NCI-H2107 (cell line): Measurements from ENCODE around the gene LIPE.

Experiments used
- DNase-seq: peaks from one replicate; lab custom pipeline; 2025; lab: John Stamatoyannopoulos, UW

LIPE gene

DNA sequence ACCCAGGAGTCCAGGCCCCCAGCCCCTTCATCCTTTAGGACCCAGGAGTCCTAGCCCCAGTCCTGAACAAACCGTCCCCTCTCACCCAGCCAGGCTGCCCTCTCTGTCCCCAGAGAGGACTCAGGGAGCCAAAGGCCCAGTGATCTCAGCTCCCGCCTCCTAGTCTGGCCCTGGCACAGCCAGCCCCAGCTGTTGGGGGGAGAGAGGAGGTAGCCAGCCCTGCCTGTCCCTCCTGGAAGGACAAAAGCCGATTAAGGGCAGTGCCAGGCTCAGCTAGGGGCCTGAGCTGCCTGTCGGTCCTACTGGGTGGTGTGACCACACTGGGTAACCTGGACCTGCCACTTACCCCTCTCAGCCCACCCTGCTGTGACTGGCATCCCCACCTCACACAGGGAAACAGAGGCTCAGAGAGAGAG is 14.5 kb downstream of the LIPE start:
- no peak for DNase-seq

DNA sequence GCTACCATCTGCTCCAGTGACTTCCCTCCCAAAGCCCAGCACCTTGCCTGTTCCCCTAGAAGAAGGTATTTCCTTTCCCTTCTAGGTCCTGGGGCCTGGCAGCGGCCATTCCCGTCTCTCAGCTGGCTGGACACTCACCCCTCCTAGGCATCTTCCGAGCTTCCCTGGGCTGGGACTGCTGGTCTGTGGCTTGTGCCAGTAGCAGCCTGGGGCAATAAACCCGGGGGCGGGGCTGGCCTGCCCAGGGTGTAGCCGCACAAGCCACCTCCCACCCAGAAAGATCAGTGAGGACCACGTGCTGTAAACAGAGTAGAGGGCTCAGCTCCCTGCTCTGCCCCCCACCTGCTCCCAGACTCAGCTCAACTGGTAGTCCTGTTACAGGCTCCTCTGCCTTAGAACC is 15.0 kb downstream of the LIPE start:
- no peak for DNase-seq

DNA sequence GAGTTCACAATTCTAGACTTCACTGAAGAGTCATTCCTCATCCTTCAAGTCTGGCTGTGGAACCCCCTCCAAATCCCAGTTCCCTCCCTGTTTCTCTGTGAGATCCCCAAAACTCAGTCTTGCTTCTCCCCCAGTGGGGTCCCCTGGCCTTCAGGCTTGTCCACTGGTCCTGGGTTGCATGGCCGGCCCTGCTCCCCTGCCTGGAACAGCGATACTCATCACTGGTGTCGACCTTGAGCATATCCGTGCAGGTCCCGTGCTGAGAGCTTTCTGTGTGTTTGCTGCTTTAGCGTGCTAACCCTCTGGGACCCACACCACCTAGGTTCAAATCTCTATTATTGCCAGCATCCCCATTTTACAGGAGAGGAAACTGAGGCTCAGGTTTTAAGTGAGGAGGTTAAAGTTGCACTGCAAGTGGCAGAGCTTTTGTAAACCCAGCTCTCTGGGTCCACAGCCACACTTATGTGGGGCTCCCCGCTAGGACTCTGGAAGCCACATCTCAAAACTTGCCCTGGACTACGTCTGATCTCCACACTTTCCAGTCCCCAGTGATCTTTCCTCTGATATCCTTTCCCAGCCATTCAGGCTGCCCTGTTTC is 15.5 kb downstream of the LIPE start:
- no peak for DNase-seq

DNA sequence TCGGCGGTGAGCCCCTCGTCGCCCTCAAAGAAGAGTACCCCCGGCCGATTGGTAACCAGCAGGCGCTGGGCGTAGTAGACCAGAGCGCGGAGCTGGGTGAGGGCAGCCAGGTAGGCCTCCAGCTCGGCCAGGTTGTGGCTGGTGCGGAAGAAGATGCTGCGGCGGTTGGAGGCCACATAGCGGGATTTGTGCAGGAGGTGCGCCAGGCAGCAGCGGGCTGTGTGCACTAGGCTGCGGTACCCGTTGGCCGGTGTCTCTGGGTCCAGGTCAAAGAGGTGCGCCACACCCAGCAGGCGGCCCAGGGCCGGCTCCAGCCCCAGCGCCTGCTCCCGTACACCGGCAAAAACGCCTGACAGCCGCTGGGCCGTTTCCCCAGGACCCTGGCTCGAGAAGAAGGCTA is 16.8 kb downstream of the LIPE start:
- no peak for DNase-seq

DNA sequence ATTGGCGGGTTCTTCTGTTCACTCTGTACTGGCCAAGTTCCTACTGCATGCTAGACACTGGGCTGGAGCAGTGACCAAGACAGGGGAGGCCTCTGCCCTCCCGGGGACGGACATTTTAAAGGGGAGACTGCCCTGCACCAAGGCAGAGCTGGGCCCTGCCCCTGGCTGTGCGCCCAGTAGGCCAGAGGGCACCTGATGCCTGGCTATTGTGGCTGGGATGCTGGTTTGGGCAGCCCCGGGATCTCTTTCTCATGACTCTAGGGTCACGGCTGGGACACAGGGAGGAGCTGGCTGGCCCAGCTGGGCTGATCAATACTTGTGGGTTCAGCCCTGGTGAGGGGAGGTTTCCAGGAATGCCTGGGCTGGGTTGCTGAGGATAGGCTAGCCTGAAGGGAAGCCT is 17.7 kb downstream of the LIPE start:
- no peak for DNase-seq

DNA sequence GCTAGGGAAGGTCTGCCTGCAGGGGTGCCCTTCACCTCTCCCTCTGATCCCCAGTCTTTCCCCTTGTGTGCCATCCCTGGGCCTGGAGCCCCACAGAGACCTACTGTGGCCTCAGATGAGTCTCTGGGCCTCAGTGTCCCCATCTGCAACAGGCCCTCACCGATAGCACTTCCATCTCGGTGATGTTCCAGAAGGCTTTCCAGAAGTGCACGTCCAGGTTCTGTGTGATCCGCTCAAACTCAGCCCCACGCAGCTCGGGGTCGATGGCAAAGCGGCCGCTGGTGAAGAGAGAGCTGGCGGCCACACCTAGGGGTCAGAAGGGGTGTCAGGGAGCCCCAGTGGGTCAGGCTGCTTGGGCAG is 19.4 kb downstream of the LIPE start:
- DNase-seq: no peak

DNA sequence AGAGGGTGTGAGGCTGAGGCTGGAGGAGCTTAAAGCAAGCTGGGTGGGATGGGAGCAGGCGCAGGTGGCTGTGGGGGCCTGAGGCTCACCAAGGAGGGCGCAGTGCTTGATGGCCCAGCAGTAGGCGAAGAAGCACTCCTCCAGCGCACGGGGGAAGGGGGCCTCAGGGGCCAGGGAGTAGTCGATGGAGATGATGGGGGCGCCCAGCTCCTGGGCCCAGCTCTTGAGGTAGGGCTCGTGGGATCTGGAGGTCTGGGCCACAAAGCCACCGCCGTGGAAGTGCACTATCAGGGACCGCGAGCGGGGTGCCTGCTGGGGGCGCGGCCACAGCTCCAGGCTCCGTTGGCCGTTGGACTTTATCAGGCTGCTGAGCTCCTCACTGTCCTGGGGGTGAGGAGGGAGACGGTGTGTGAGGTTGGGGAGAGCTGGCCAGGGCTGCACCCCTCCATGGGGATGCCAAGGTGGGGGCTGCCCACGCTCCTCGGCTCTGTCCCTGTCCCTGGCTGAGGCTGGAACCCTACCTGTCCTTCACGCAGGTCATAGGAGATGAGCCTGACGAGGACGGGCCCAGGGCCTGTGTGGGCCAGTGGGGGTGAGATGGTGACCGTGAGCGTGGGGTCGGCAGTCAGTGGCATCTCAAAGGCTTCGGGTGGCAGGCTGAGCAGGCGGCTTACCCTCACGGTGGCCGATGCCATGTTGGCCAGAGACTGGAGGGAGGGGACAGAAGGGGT is 19.9 kb downstream of the LIPE start:
- DNase-seq: no peak

DNA sequence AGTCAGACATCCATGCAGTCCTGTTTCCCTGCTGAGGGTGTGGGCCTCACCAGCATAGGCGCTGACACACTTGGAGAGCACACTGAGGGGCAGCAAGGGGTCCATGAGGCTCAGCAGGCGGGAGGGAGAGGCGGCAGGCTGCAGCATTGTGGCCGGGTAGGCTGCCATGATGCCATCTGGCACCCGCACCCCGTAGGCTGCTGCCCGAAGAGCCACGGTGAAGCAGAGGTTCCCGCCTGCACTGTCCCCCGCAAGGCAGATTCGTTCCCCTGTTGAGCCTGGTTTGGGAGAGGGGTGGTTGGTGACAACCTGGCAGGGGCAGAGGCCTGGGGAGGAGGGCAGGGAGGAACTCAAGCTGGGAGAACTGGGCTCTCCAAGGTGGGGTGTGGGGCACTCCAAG is 21.1 kb downstream of the LIPE start:
- no peak for DNase-seq

DNA sequence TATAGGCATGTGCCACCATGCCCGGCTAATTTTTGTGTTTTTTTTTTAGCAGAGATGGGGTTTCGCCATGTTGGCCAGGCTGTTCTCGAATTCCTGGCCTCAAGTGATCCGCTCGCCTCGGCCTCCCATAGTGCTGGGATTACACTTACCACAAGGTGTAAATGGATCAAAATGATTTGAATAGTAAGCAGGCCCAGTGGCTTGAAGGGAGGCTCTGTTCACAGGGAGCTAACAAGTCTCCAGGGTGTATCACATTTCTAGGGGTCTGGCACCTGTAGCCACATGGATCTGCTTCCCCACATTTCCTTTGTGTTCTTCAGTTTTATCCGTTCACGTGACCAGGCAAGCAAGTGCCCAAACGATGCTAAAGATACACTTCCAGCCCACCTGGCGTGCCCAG is 23.6 kb downstream of the LIPE start:
- peak; percentile 48 for DNase-seq

DNA sequence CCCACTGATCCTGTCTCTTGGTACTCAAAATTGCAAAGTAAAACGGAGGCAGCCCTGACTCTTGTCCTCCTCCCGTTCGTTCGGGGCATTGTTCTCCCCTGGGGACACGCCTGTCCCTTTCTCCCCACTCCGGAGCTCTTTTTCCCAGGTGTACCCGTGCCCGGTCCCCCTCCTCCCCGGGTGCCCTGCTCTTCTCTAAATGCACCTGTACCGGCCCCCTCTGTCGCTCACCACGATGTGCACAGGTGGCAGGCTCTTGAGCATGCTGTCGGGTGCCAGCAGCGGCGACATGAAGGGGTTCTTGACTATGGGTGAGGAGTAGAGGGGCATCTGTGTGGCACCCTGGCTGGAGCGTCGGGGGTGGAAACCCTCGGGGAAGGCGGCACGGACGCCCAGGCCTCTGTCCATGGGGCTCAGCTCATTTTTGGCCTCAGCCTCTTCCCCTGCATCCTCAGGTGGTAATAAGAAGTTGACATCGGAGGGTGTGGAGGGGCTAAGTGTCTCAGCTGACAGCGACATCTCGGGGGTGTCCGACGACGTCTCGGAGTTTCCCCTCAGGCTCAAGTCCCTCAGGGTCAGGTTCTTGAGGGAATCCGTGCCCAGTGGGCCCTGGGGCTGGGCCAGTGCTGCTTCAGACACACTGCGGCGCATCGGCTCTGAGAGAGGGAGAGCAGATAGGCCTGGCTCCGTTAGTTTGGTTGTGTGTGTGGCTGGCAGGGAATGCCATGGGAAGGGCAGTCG is 24.6 kb downstream of the LIPE start:
- DNase-seq: no peak

DNA sequence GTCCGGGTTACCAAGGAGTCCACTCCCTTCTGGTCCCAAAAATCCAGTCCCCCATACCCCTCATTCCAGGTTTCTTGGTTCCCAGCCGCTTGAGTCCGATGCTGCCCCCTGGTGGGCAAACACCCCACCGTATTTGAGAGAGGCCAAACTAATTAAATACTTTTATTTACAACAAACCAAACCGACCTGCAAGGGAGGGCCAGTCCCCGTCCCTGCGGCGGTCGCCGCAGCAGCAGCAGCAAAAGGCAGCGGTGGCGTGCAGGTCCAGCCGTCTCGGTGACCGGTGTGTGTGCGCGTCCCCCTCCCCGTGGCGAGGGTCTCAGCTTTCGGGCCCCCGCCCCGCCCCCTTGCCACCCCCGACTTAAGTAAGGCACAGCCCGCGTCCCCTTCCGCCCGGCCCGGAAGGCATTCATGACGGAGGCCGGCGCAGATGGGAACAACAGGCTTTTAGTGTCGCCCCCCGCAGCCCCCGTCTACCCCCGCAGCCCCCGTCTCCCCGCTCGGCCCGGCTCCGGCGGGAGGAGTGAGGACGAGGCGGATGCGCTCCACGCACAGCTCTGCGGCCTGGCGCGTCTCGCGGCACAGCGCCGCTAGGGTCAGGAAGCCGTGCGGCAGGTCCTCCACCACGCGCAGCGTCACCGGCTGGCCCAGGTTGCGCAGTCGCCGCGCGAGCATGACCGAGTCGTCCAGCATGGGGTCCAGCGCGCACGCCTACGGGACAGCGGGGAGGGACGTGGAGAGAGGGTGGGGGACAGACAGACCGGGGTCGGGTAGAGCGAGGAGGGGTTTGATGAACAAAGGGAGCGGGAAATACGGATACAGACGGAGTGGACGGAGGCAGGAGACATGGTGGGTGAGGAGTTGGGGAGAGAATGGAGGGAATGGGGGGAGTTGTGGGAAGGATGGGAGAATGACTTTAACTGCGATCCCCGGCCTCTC is 25.6 kb downstream of the LIPE start:
- DNase-seq: peak; percentile 26

DNA sequence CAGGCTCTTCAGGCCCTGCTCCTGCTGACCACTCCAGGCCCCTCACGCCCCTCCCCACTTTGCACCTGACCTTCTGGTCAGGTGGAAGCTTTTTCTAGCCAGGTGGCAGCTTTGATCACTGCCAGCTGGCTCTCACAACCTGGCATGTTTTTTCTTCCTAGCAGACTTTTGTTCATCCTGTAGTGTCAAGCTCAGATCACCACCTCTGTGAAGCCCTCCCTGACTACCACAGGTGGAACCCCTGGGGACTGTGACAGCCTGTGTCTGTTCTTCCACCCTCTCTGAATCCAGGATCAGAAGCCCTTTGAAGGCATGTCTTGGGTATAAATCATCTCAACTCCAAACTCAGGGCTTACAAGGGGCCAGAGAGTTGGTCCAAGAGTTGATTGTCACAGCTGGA is 26.8 kb downstream of the LIPE start:
- DNase-seq: no peak

DNA sequence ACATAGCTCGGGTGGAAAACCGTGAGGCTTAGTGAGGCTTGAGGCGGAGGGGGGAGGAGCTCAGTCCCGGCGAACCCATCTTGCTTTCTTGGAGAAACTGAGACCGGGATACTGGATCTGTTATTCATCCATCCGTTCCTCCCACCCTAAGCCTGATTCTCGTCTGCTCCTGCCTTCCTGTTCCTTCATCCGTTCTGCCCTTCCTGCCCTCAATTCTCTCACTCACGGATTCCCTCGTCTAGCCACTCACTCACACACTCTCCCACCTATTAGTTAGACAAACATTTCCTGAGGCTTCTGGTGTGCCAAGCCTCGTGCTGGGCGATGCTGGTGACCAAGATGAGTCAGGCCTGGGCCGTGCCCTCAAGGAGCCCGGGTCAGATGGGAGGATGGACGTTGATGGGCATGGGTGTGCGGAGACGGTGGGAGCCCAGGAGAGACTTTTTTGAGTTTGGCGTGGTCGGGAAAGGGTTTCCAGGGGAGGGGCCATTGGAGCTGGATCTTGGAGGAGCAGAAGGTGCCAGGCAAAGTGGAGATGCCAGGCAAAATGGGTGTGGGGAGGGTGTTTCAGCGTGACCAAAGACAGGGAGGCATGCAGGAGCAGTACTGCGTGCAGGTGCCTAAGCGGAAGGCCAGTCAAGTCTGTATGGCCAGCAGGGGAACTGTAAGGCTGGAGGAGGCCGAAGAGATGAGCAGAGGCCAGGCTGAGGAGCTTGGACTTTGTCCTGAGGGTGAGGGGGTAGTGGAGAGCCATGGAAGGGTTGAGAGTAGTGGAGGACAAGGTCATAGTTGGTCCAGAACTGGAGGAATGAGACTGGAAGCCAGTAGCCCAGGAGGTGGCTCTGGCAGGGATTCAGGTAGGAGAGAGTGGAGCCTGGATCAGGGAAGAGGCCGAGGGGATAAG is 29.7 kb downstream of the LIPE start:
- no peak for DNase-seq

DNA sequence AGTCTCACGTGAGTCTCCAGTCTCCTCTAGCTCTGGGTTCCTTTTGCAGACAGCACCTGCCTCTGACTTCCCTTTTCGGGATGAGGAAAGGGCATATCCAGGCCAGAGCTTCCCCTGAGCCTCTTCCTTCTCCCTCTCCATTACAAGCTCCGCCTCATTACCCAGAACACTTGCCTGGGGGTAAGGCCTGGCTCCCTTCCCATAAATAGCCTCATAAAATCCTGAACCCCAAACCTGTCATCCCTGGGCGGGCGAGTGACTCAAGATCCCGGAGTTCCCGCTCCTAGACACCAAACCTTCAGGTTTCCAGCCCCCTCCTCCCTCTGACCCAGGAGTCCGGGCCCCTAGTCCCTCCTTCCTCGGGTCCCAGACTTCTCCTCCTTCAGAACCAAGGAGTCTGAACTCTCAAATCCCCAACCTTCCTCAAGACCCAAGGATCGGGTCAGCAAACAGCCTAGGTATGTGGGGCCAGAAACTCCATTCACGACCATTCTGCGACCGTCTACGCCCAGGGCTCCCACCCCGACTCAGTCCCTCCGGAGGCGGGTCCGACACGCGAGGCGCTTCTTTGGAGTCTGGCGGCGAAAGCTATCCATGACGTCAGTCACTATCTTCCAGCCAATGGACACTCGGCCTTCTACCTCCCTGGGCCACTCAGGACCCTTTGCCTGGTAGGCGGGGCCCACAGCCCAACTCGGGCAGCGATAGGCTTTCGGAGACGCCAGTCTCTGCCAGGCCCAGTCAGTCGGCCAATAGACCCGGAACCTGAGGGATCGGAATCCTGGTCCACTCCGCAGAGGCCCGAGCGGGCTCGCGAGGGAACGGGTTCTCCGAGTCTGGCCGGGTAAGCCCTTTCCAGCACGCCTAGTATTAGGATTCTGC is 30.6 kb downstream of the LIPE start:
- DNase-seq: peak; percentile 97

DNA sequence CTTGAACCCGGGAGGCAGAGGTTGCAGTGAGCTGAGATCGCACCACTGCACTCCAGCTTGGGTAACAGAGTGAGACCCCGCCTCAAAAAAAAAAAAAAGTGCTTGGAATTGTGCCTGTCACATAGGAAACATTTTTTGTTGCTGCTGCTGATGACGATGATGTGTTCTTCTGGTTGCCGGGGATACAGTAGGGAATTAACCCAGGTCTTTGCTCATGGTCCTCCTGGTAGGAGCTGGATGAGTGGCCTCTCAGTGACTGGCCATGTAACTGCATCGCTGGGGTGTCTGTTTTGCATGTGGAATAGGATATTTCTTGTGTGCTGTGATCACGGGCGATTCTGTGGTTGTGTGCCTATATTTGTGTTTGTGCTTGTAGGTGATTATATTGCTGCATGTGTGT is 32.4 kb downstream of the LIPE start:
- no peak for DNase-seq

DNA sequence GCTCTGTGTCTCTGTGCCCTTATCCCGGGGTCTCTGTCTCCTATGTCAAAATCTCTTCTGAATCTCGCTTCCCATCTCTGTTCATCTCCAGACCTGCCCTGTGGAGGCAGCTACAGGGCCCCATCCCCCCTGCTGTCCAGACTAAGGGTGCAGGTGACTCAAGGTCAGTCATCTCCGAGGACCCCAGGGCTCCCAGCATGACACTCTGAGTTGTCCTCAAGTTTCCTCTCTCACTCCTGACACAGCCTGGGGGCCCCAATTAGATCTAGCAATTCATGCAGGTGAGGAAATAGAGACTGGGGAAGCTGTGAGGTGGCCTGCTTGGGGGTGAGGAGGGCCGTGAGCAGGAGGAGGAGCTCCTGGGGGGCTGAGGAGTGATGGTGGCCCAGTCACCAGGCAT is 35.0 kb downstream of the LIPE start:
- DNase-seq: no peak

DNA sequence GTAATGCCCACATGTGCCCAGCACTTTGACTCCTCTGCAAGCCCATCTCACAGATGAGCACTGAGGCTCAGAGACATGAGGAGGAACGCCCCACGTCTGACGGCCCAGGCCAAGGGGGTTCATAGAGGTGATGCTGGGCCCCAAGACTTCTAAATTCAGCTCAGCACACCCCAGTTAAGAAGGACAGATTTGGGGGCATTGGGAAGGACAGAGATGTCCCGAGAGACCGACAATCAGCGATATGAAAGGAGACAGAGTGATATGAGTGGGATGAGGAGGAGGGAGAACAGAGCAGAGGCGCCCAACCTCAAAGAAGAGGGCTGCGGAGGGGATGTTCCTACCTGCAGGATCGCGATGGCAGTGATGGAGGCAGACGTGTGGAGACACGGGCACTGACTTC is 37.3 kb downstream of the LIPE start, which contains the start of gene CNFN:
Gene CNFN, minus strand, starts transcription at position 399 of the 400 bp plus-strand sequence. CDS start 1,260 bp downstream, outside the sequence.
- no peak for DNase-seq

DNA sequence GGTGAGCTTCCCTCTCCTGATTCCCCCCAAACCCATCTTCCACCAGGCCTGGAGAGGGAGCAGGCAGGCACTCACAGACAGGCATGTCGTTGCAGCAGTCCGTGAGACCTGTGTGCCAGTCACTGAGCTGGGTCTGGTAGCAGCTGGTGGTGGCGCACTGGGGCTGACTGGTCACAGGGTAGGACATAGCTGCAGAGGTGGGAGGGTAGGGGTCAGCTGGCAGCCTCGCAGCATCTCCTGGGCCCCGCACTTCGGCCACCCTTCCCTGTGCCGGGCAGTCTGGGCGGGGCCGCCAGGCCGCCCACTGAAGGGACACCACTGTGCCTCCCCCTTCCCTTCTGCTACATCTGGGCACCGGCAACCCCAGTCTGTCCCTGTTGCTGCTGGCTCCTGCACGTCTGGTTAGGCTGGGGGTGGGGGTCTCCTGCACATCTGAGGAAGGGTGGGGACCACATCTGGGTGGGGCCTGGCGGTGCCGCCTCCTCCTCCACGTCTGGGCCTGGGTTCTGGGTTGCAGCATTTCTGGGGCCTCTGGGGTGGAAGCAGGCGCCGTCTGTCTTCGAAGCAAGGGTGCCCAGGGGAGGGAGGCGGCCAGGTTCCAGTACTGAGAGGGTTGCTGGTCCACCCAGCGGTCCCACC is 38.2 kb downstream of the LIPE start:
- DNase-seq: no peak

DNA sequence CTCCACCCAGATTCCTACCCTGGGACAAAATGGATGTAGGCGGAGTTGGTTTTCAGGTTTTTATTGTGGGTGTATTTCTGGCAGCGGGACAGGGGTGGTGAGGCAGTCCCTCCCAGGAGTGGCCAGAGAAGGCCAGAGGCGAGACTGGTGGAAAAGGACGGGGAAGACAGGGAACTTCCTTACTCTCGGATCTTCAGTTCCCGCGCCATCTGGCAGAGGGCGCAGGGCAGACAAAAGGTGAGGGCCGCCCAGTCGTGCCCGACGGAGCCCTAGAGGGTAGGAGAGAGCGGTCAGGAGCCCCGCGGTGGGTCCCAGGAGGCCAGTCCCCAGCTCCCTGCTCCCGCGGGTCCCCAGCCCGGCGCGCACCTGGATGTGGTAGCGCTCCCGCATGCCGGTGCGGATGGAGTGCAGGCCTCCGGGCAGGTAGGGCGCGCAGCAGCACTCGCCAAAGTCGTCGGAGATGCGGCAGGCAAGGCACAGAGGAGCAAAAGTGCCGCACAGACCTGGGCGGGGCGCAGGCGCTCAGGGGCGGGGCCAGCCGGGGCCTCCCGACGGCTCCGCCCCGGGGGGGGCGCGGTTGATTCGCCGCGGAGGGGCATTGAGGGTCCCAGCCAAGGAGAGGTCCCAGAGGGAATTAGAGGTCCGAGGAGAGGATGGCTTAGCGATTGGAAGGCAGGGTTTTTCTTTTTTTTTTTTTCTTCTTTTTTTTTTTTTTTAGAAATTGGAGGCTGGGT is 40.0 kb downstream of the LIPE start:
- peak; percentile 20 for DNase-seq
